ENCODE measurements around the gene CEP250.

The CEP250 gene

GRCh38 chr20:35463455-35464300 lies 8.3 kb downstream of the CEP250 start:
- in situ Hi-C loops (cut with HindIII; ENCODE audit: low sequenced_read_pairs), result no loop called here
- DNase-seq (ENCODE audit: low read depth, low spot score), result peak; percentile 73
- TF ChIP-seq CTCF (IDR thresholded peaks at IDR 0.05; ENCODE audit: low read depth, low read length), result peak; percentile 81
- no peak overlapping the region for H3K4me3 ChIP-seq (ENCODE audit: low read depth, low read length)

GRCh38 chr20:35465976-35466375 lies 10.6 kb downstream of the CEP250 start:
- DNase-seq (ENCODE audit: low read depth, low spot score), result no peak
- TF ChIP-seq CTCF (IDR thresholded peaks at IDR 0.05; ENCODE audit: low read depth, low read length), result no peak
- no peak overlapping the region for H3K4me3 ChIP-seq (ENCODE audit: low read depth, low read length)
- in situ Hi-C loops (cut with HindIII; ENCODE audit: low sequenced_read_pairs), result no loop called here

GRCh38 chr20:35466856-35467255 lies 11.5 kb downstream of the CEP250 start:
- no peak overlapping the region for H3K4me3 ChIP-seq (ENCODE audit: low read depth, low read length)
- no peak for TF ChIP-seq CTCF (IDR thresholded peaks at IDR 0.05; ENCODE audit: low read depth, low read length)
- in situ Hi-C loops (cut with HindIII; ENCODE audit: low sequenced_read_pairs), result no loop called here
- DNase-seq (ENCODE audit: low read depth, low spot score), result no peak

GRCh38 chr20:35467339-35468224 lies 12.2 kb downstream of the CEP250 start:
- H3K4me3 ChIP-seq (ENCODE audit: low read depth, low read length), result no peak overlapping the region
- DNase-seq (ENCODE audit: low read depth, low spot score), result peak; percentile 59
- no peak for TF ChIP-seq CTCF (IDR thresholded peaks at IDR 0.05; ENCODE audit: low read depth, low read length)
- in situ Hi-C loops (cut with HindIII; ENCODE audit: low sequenced_read_pairs), result no loop called here

GRCh38 chr20:35468671-35469334 lies 13.4 kb downstream of the CEP250 start:
- no peak for DNase-seq (ENCODE audit: low read depth, low spot score)
- TF ChIP-seq CTCF (IDR thresholded peaks at IDR 0.05; ENCODE audit: low read depth, low read length), result no peak
- in situ Hi-C loops (cut with HindIII; ENCODE audit: low sequenced_read_pairs), result no loop called here

GRCh38 chr20:35472209-35472608 lies 16.8 kb downstream of the CEP250 start:
- in situ Hi-C loops (cut with HindIII; ENCODE audit: low sequenced_read_pairs), result no loop called here
- H3K4me3 ChIP-seq (ENCODE audit: low read depth, low read length), result no peak overlapping the region
- no peak for TF ChIP-seq CTCF (IDR thresholded peaks at IDR 0.05; ENCODE audit: low read depth, low read length)
- no peak for DNase-seq (ENCODE audit: low read depth, low spot score)

More at GRCh38 chr20:35468671-35469334, 13.4 kb downstream of the CEP250 start:
- H3K4me3 ChIP-seq (ENCODE audit: low read depth, low read length), result no peak overlapping the region
